ENCODE measurements around the gene IGF1R. TPM values are rescaled to one million over a fixed set of nuclear protein-coding genes. Genes with fewer than 3 reads are reported as not detected.

Gene IGF1R
- total RNA-seq, 1 experiment from 2014 or later, result 71.3 TPM

DNA sequence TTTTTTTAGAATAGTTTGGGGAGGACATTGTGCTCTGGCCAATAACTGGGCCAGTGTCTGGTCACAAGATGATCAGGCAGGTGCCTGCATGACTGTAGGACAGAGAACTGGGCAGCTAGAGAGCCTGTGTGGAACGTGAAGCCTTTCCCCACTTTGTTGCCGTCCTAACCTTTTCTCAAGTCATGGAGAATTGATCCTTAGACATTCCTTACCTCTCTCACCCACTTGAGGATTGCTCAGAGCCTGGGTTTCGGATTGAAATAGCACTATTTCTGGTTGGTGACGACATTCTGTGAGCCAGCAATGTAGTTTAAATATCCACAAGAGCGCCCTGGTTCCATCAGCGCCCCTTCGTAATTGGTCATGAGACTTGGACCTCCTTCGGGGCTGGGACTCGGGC is 138.4 kb downstream of the IGF1R start:
- no peak overlapping the region for H3K4me2 ChIP-seq
- H3K4me1 ChIP-seq (replicated peaks; ENCODE audit: insufficient read depth), result peaks cover 22% of the 10 kb centered on the region
- intact Hi-C loops (cut with micrococcal nuclease; ENCODE audit: unreplicated experiment), result no loop called here
- H3K36me3 ChIP-seq (ENCODE audit: low read depth), result no peaks in the 10 kb centered on the region
- H3K9me3 ChIP-seq (ENCODE audit: insufficient read depth, low read depth), result no peaks in the 10 kb centered on the region
- no peaks in the 10 kb centered on the region for H3F3A ChIP-seq (ENCODE audit: insufficient read depth, low read depth)
- POLR2A ChIA-PET (ENCODE audit: unreplicated experiment), result no interaction called here
- H3K9me2 ChIP-seq (ENCODE audit: insufficient read depth), result no peaks in the 10 kb centered on the region
- H4K20me1 ChIP-seq (ENCODE audit: insufficient read depth), result peaks cover 6% of the 10 kb centered on the region
- H3K27me3 ChIP-seq (ENCODE audit: insufficient read depth, low read depth), result no peaks in the 10 kb centered on the region
- peaks cover 87% of the 10 kb centered on the region for H3K79me2 ChIP-seq (ENCODE audit: low read depth)
- CTCF ChIA-PET, result no interaction called here
- no peak for DNase-seq
- H2AFZ ChIP-seq, result no peak overlapping the region
- no TSS peak for BruUV-seq (replicated peaks)
- no peak for TF ChIP-seq EZH2 (IDR thresholded peaks at IDR 0.05; ENCODE audit: low read depth)
- TF ChIP-seq, protein P1, sequence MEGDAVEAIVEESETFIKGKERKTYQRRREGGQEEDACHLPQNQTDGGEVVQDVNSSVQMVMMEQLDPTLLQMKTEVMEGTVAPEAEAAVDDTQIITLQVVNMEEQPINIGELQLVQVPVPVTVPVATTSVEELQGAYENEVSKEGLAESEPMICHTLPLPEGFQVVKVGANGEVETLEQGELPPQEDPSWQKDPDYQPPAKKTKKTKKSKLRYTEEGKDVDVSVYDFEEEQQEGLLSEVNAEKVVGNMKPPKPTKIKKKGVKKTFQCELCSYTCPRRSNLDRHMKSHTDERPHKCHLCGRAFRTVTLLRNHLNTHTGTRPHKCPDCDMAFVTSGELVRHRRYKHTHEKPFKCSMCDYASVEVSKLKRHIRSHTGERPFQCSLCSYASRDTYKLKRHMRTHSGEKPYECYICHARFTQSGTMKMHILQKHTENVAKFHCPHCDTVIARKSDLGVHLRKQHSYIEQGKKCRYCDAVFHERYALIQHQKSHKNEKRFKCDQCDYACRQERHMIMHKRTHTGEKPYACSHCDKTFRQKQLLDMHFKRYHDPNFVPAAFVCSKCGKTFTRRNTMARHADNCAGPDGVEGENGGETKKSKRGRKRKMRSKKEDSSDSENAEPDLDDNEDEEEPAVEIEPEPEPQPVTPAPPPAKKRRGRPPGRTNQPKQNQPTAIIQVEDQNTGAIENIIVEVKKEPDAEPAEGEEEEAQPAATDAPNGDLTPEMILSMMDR (conservative IDR thresholded peaks at IDR 0.05), result no peak
- H3K4me3 ChIP-seq, result no peak overlapping the region
- H3K27ac ChIP-seq, result no peak overlapping the region

DNA sequence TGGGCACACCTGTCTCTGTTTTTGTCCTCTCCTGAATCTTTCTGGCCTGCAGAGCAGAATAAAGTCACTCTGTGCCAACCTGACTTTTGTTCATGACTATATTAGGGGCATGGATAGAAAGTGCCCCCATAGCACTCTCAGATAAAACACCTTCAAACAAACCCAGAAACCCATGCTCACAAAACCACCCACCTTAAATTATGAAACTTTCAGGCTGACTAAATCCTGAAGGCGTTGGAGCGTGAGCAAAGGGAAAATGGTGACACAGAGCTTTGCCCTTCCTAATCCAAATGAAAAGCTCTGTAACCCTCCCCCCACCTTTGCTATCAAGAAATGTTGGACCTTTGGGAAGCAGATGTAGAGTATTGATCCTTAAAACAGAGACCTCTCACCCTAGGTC is 138.9 kb downstream of the IGF1R start:
- no peaks in the 10 kb centered on the region for H3K36me3 ChIP-seq (ENCODE audit: low read depth)
- no peak overlapping the region for H2AFZ ChIP-seq
- H3K9me3 ChIP-seq (ENCODE audit: insufficient read depth, low read depth), result no peaks in the 10 kb centered on the region
- BruUV-seq (replicated peaks), result no TSS peak
- peaks cover 87% of the 10 kb centered on the region for H3K79me2 ChIP-seq (ENCODE audit: low read depth)
- intact Hi-C loops (cut with micrococcal nuclease; ENCODE audit: unreplicated experiment), result no loop called here
- ChIA-PET POLR2A (ENCODE audit: unreplicated experiment) (no interaction called here), CTCF (no interaction called here)
- TF ChIP-seq EZH2 (IDR thresholded peaks at IDR 0.05; ENCODE audit: low read depth), result no peak
- TF ChIP-seq, protein P1 (conservative IDR thresholded peaks at IDR 0.05), result no peak
- H3K4me1 ChIP-seq (replicated peaks; ENCODE audit: insufficient read depth), result peaks cover 22% of the 10 kb centered on the region
- peaks cover 6% of the 10 kb centered on the region for H4K20me1 ChIP-seq (ENCODE audit: insufficient read depth)
- DNase-seq, result no peak
- H3K4me3 ChIP-seq, result no peak overlapping the region
- no peak overlapping the region for H3K27ac ChIP-seq
- no peak overlapping the region for H3K4me2 ChIP-seq
- H3K9me2 ChIP-seq (ENCODE audit: insufficient read depth), result no peaks in the 10 kb centered on the region
- no peaks in the 10 kb centered on the region for H3K27me3 ChIP-seq (ENCODE audit: insufficient read depth, low read depth)
- H3F3A ChIP-seq (ENCODE audit: insufficient read depth, low read depth), result no peaks in the 10 kb centered on the region

DNA sequence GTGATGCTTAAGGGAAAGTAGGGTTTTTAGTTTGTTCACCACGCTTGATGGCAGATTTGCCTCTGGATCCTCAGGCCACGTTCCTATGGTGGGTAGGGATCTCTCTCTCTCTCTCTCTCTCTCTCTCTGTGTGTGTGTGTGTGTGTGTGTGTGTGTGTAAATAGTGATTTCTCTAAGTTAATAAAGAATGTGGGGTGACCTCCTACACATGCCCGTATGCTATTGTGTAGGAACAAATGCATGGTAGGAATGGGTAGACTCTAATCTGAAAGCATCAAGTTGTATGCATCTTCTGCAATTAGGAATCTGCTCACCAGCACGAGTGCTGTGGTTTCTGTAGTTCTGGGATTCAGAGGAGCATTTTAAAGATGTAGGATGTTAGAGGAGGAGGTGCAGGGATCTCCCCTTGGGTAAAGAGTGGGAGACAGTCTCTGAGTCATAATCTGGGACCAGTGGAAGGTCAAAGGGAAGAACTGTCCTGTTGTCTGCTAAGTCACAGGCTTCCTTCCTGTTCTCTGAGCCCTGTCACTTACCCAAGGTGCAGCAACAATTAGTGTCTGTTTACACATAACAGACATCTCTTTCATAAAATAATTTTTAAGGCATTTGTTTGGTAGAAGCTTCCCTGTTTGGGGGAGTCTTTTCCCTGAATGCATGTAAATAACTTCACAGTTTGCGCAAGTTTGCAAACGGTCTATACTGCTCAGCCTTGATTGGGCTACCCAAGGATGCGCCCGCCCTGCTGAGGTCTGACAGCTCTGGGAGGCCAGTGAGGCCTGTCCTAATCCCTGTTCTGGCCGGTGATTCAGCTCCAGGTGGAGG is 139.8 kb downstream of the IGF1R start:
- Histone ChIP-seq H3F3A (ENCODE audit: insufficient read depth, low read depth) (no peaks in the 10 kb centered on the region), H3K27ac (no peak overlapping the region), H3K4me1 (replicated peaks; ENCODE audit: insufficient read depth) (peaks cover 22% of the 10 kb centered on the region), H4K20me1 (ENCODE audit: insufficient read depth) (no peaks in the 10 kb centered on the region), H3K4me3 (no peak overlapping the region), H2AFZ (no peak overlapping the region), H3K79me2 (ENCODE audit: low read depth) (peaks cover 89% of the 10 kb centered on the region), H3K36me3 (ENCODE audit: low read depth) (no peaks in the 10 kb centered on the region), H3K4me2 (no peak overlapping the region; the same call in 1 of the 2 replicates), H3K9me3 (ENCODE audit: insufficient read depth, low read depth) (no peaks in the 10 kb centered on the region), H3K27me3 (ENCODE audit: insufficient read depth, low read depth) (no peaks in the 10 kb centered on the region), H3K9me2 (ENCODE audit: insufficient read depth) (no peaks in the 10 kb centered on the region)
- ChIA-PET POLR2A (ENCODE audit: unreplicated experiment) (no interaction called here), CTCF (no interaction called here)
- DNase-seq, result no peak
- intact Hi-C loops (cut with micrococcal nuclease; ENCODE audit: unreplicated experiment), result no loop called here
- BruUV-seq (replicated peaks), result no TSS peak
- TF ChIP-seq EZH2 (IDR thresholded peaks at IDR 0.05; ENCODE audit: low read depth), result no peak
- TF ChIP-seq, protein P1 (conservative IDR thresholded peaks at IDR 0.05), result no peak
